GM12872 (cell line): Measurements from ENCODE around the gene MBL2.

Experiments
- CTCF ChIP-seq: IDR thresholded peaks from 3 replicates; pipeline ENCODE4 v1.5.1; 2011; ENCODE audit warnings: low read depth, mild to moderate bottlenecking, low read length, moderate library complexity; ENCODE audit not compliant: insufficient read depth

MBL2 gene

GRCh38 chr10:52772623-52773022 lies at the start of gene MBL2:
TSS of gene MBL2 (minus strand) at chr10:52772784. CDS start at chr10:52771635, 1,149 bp downstream.
- TF ChIP-seq CTCF: no peak

GRCh38 chr10:52820309-52820708 lies 47.7 kb upstream of the MBL2 start:
- no peak for TF ChIP-seq CTCF

GRCh38 chr10:52818019-52818418 lies 45.4 kb upstream of the MBL2 start:
- peak; percentile 73 for TF ChIP-seq CTCF

GRCh38 chr10:52814506-52814905 lies 41.9 kb upstream of the MBL2 start:
- no peak for TF ChIP-seq CTCF

GRCh38 chr10:52811776-52812175 lies 39.2 kb upstream of the MBL2 start:
- no peak for TF ChIP-seq CTCF

GRCh38 chr10:52810761-52811160 lies 38.2 kb upstream of the MBL2 start:
- no peak for TF ChIP-seq CTCF

- no peak for TF ChIP-seq CTCF
Observed at GRCh38 chr10:52807803-52808202, 35.2 kb upstream of the MBL2 start.
